ENCODE results near the gene MAVS. TPM values are rescaled to one million over a fixed set of nuclear protein-coding genes. Genes with fewer than 3 reads are reported as not detected.

Gene MAVS
- total and polyA plus RNA-seq, 2 donors (not counting 3 experiments of a cell fraction or from before 2014, with no cell fraction given) = 18.8 to 40.7 TPM

GRCh38 chr20:3888622-3889488, 42.2 kb downstream of the MAVS start, which contains the start of gene PANK2:
TSS of gene PANK2 (plus strand) at chr20:3889387.
- CTCF ChIA-PET = interaction anchor here (0.9 to 1.4 kb wide), 4 partner anchors 102 to 196 kb away, joined by 3 to 8 read pairs (median 5); partner anchors contain the start of gene CENPB
- Histone ChIP-seq H3K9ac (replicated peaks; ENCODE audit: extremely low read depth, insufficient read depth, low read length) (peak within 1 kb of the TSS; percentile 98), H3K27me3 (ENCODE audit: control insufficient read depth in 2 of 2, insufficient read depth in 2 of 2, low read length in 2 of 2) (no peaks in the 10 kb centered on the region), H3K9me1 (replicated peaks; ENCODE audit: control insufficient read depth, extremely low read depth, insufficient read depth, low read length) (no peaks in the 10 kb centered on the region), H3K36me3 (ENCODE audit: control insufficient read depth in 2 of 2, extremely low read depth in 1 of 2, insufficient read depth in 2 of 2, low read length in 2 of 2) (peaks cover 0 to 2% of the 10 kb centered on the region in 2 experiments), H3K4me3 (replicated peaks in 1 of 3; ENCODE audit: insufficient read depth in 1 of 3, low read depth in 1 of 3, low read length in 3 of 3) (peak within 1 kb of the TSS; percentile 87 to 100 (median 99)), H4K20me1 (replicated peaks; ENCODE audit: control insufficient read depth, extremely low read depth, insufficient read depth, low read length) (peaks cover 16% of the 10 kb centered on the region), H3K4me1 (ENCODE audit: control insufficient read depth, extremely low read depth, insufficient read depth, low read length) (peaks cover 40% of the 10 kb centered on the region), H3K27ac (ENCODE audit: insufficient read depth, low read depth, low read length) (peak within 1 kb of the TSS; percentile 93), H3K4me2 (ENCODE audit: insufficient read depth, low read length) (peak within 1 kb of the TSS; percentile 99), H3K9me3 (replicated peaks; ENCODE audit: control insufficient read depth, insufficient read depth, low read length) (no peaks in the 10 kb centered on the region), H2AFZ (ENCODE audit: low read depth, low read length) (peak within 1 kb of the TSS; percentile 22), H3K79me2 (ENCODE audit: control insufficient read depth, insufficient read depth, low read length) (peaks cover 57% of the 10 kb centered on the region)
- FAIRE-seq = peak; percentile 98
- TSS peak; percentile 51 for BruUV-seq (replicated peaks)
- peak; percentile 99 for DNase-seq (ENCODE audit: low read depth, low spot score)
- dilution Hi-C loops (cut with MboI; ENCODE audit: extremely low pct_ligation_motif_present, low sequenced_read_pairs) (no loop called here), intact Hi-C loops (cut with micrococcal nuclease) (loop anchor here (1.0 to 2.0 kb wide), 3 partner anchors 68 to 196 kb away; partner anchors contain the start of gene AP5S1)
- POLR2A ChIA-PET = no interaction called here
- TF ChIP-seq POLR2A (IDR thresholded peaks at IDR 0.05; ENCODE audit: low read depth, low read length) = peak; percentile 92
- peak; percentile 28 to 46 for TF ChIP-seq CTCF (IDR thresholded peaks at IDR 0.05; ENCODE audit: extremely low read depth in 1 of 2, insufficient read depth in 1 of 2, low read depth in 1 of 2, low read length in 2 of 2)
- TF ChIP-seq FOS (IDR thresholded peaks at IDR 0.05; ENCODE audit: borderline replicate concordance, insufficient read depth, low read length) = no peak
- no peak for TF ChIP-seq EZH2 (IDR thresholded peaks at IDR 0.05; ENCODE audit: borderline replicate concordance, low read depth, low read length, severe bottlenecking)
- TF ChIP-seq GATA2 (IDR thresholded peaks at IDR 0.05; ENCODE audit: insufficient read depth, insufficient read length, low read depth, low read length) = no peak
- peak; percentile 54 for TF ChIP-seq MYC (IDR thresholded peaks at IDR 0.05; ENCODE audit: low read depth, low read length)
- TF ChIP-seq POLR2AphosphoS5 (IDR thresholded peaks at IDR 0.05; ENCODE audit: insufficient read depth, low read depth, low read length) = peak; percentile 93
- no peak for TF ChIP-seq MAX (IDR thresholded peaks at IDR 0.05; ENCODE audit: insufficient read depth, insufficient read length)
- TF ChIP-seq JUN (IDR thresholded peaks at IDR 0.05; ENCODE audit: borderline replicate concordance, insufficient read depth, insufficient read length, low read depth) = no peak
